ENCODE measurements around the gene DCAF5. TPM values are rescaled to one million over a fixed set of nuclear protein-coding genes. Genes with fewer than 3 reads are reported as not detected.
"Not testable (repeated sequence)": the region's sequence is repeated elsewhere in the genome, so short reads cannot be mapped to it uniquely, and the experiment has no call there.

DCAF5 gene
- polyA plus RNA-seq, 1 donor (not counting 4 experiments of a cell fraction or from before 2014, with no cell fraction given) = 29.5 TPM

- Histone ChIP-seq H3K4me2 (ENCODE audit: control insufficient read depth, extremely low read depth, insufficient read depth, low read depth, low read length) (no peak overlapping the region), H3K79me2 (ENCODE audit: control insufficient read depth, insufficient read depth, low read length) (no peaks in the 10 kb centered on the region), H3K9me1 (ENCODE audit: control insufficient read depth, extremely low read depth, insufficient read depth, low read length) (no peaks in the 10 kb centered on the region), H3K9ac (ENCODE audit: control insufficient read depth, extremely low read depth, insufficient read depth, low read length) (no peak overlapping the region), H3K4me3 (ENCODE audit: control insufficient read depth in 2 of 3, extremely low read depth in 1 of 3, insufficient read depth in 2 of 3, low read depth in 1 of 3, low read length in 3 of 3) (no peak overlapping the region), H2AFZ (ENCODE audit: control insufficient read depth, low read length) (no peak overlapping the region), H3K27me3 (ENCODE audit: control insufficient read depth, extremely low read depth, insufficient read depth, low read length) (no peaks in the 10 kb centered on the region), H3K27ac (ENCODE audit: control insufficient read depth, insufficient read depth, low read length) (no peak overlapping the region), H3K4me1 (ENCODE audit: control insufficient read depth, extremely low read depth, insufficient read depth, low read length) (no peaks in the 10 kb centered on the region), H4K20me1 (ENCODE audit: control insufficient read depth, extremely low read depth, insufficient read depth, low read length) (no peaks in the 10 kb centered on the region), H3K9me3 (ENCODE audit: control insufficient read depth, low read depth, low read length) (no peaks in the 10 kb centered on the region), H3K36me3 (ENCODE audit: control insufficient read depth in 2 of 2, extremely low read depth in 1 of 2, insufficient read depth in 2 of 2, low read length in 2 of 2) (no peaks in the 10 kb centered on the region)
- FAIRE-seq = no peak
- TF ChIP-seq EZH2 (IDR thresholded peaks at IDR 0.05; ENCODE audit: low read length) = no peak
- no peak for TF ChIP-seq CTCF (optimal IDR thresholded peaks at IDR 0.05 in 1 of 3, IDR thresholded peaks at IDR 0.05 in 1 of 3, conservative IDR thresholded peaks at IDR 0.05 in 1 of 3; ENCODE audit: extremely low read depth in 1 of 3, insufficient read depth in 2 of 3, low read length in 3 of 3)
- DNase-seq (ENCODE audit: low read depth, low spot score) = no peak
- dilution Hi-C loops (cut with MboI; ENCODE audit: extremely low pct_ligation_motif_present, low sequenced_read_pairs) = no loop called here
Measured at GRCh38 chr14:69027242-69027913, 125.5 kb downstream of the DCAF5 start.

GRCh38 chr14:69023035-69023434 lies 129.9 kb downstream of the DCAF5 start:
- no peak for TF ChIP-seq EZH2 (IDR thresholded peaks at IDR 0.05; ENCODE audit: low read length)
- no peak for TF ChIP-seq CTCF (optimal IDR thresholded peaks at IDR 0.05 in 1 of 3, IDR thresholded peaks at IDR 0.05 in 1 of 3, conservative IDR thresholded peaks at IDR 0.05 in 1 of 3; ENCODE audit: extremely low read depth in 1 of 3, insufficient read depth in 2 of 3, low read length in 3 of 3)
- H3K4me1 ChIP-seq (ENCODE audit: control insufficient read depth, extremely low read depth, insufficient read depth, low read length) = no peaks in the 10 kb centered on the region
- no peaks in the 10 kb centered on the region for H3K27me3 ChIP-seq (ENCODE audit: control insufficient read depth, extremely low read depth, insufficient read depth, low read length)
- no peak overlapping the region for H3K27ac ChIP-seq (ENCODE audit: control insufficient read depth, insufficient read depth, low read length)
- H3K9me3 ChIP-seq (ENCODE audit: control insufficient read depth, low read depth, low read length) = no peaks in the 10 kb centered on the region
- DNase-seq (ENCODE audit: low read depth, low spot score) = no peak
- no peak overlapping the region for H3K9ac ChIP-seq (ENCODE audit: control insufficient read depth, extremely low read depth, insufficient read depth, low read length)
- FAIRE-seq = no peak
- H3K9me1 ChIP-seq (ENCODE audit: control insufficient read depth, extremely low read depth, insufficient read depth, low read length) = no peaks in the 10 kb centered on the region
- no peak overlapping the region for H3K4me3 ChIP-seq (ENCODE audit: control insufficient read depth in 2 of 3, extremely low read depth in 1 of 3, insufficient read depth in 2 of 3, low read depth in 1 of 3, low read length in 3 of 3)
- H3K4me2 ChIP-seq (ENCODE audit: control insufficient read depth, extremely low read depth, insufficient read depth, low read depth, low read length) = no peak overlapping the region
- dilution Hi-C loops (cut with MboI; ENCODE audit: extremely low pct_ligation_motif_present, low sequenced_read_pairs) = no loop called here
- H3K79me2 ChIP-seq (ENCODE audit: control insufficient read depth, insufficient read depth, low read length) = no peaks in the 10 kb centered on the region
- no peak overlapping the region for H2AFZ ChIP-seq (ENCODE audit: control insufficient read depth, low read length)
- no peaks in the 10 kb centered on the region for H4K20me1 ChIP-seq (ENCODE audit: control insufficient read depth, extremely low read depth, insufficient read depth, low read length)
- no peaks in the 10 kb centered on the region for H3K36me3 ChIP-seq (ENCODE audit: control insufficient read depth in 2 of 2, extremely low read depth in 1 of 2, insufficient read depth in 2 of 2, low read length in 2 of 2)

DNA sequence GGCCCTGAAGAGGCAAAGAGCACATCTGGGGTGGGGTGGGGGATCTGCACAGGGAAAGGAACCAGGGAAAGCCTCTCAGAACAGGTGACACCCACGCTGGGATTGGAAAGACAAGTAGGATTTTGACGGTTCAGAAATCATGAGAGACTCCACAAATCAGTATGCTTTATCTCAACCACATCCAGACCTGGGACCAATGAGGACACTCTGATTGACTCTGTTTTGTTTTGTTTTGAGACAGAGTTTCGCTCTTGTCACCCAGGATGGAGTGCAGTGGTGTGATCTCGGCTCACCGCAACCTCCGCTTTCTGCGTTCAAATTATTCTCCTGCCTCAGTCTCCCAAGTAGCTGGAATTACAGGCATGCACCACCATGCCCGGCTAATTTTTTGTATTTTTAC lies 130.8 kb downstream of the DCAF5 start:
- H3K27ac ChIP-seq (ENCODE audit: control insufficient read depth, insufficient read depth, low read length); dilution Hi-C loops (cut with MboI; ENCODE audit: extremely low pct_ligation_motif_present, low sequenced_read_pairs); H3K9me3 ChIP-seq (ENCODE audit: control insufficient read depth, low read depth, low read length): not testable (repeated sequence)

More for the DNA sequence above, 130.8 kb downstream of the DCAF5 start:
- H3K4me1 ChIP-seq (ENCODE audit: control insufficient read depth, extremely low read depth, insufficient read depth, low read length); H3K79me2 ChIP-seq (ENCODE audit: control insufficient read depth, insufficient read depth, low read length); H3K9ac ChIP-seq (ENCODE audit: control insufficient read depth, extremely low read depth, insufficient read depth, low read length); DNase-seq (ENCODE audit: low read depth, low spot score); H3K36me3 ChIP-seq (ENCODE audit: control insufficient read depth in 2 of 2, extremely low read depth in 1 of 2, insufficient read depth in 2 of 2, low read length in 2 of 2); H3K4me2 ChIP-seq (ENCODE audit: control insufficient read depth, extremely low read depth, insufficient read depth, low read depth, low read length); H3K4me3 ChIP-seq (ENCODE audit: control insufficient read depth in 2 of 3, extremely low read depth in 1 of 3, insufficient read depth in 2 of 3, low read depth in 1 of 3, low read length in 3 of 3); FAIRE-seq; H4K20me1 ChIP-seq (ENCODE audit: control insufficient read depth, extremely low read depth, insufficient read depth, low read length); H3K9me1 ChIP-seq (ENCODE audit: control insufficient read depth, extremely low read depth, insufficient read depth, low read length); H2AFZ ChIP-seq (ENCODE audit: control insufficient read depth, low read length); H3K27me3 ChIP-seq (ENCODE audit: control insufficient read depth, extremely low read depth, insufficient read depth, low read length): not testable (repeated sequence)
